Left lung (tissue), 10 donors: ENCODE results near the gene WAC. TPM values are rescaled to one million over a fixed set of nuclear protein-coding genes. Genes with fewer than 3 reads are reported as not detected.
"Not testable (repeated sequence)": the region's sequence is repeated elsewhere in the genome, so short reads cannot be mapped to it uniquely, and the experiment has no call there.

Source experiments
- ATAC-seq: fragments of 200-7000 bp; cut with Tn5 transposase; one replicate; pipeline ENCODE4 v1.9.1; 2020; ENCODE audit warnings: moderate library complexity
- DNase-seq, 4 donors: peaks; one replicate each; pipeline ENCODE4 v3.0.0-alpha.2; 2013 to 2020
- H3K27ac ChIP-seq, 2 donors: fragments of 200-600 bp; sonication (generic) in 1 of 2; one replicate each; pipeline versions ENCODE4 v1.5.0 to v1.8.0; 2020 to 2021
- H3K27me3 ChIP-seq, 2 donors: fragments of 200-600 bp; sonication (generic) in 1 of 2; one replicate each; pipeline versions ENCODE4 v1.5.0 to v1.8.0; 2020 to 2021
- H3K36me3 ChIP-seq, 2 donors: fragments of 200-600 bp; sonication (generic) in 1 of 2; one replicate each; pipeline versions ENCODE4 v1.5.0 to v1.8.0; 2020 to 2021
- H3K4me1 ChIP-seq, 2 donors: fragments of 200-600 bp; one replicate each; pipeline ENCODE4 v1.8.0; 2021
- H3K4me3 ChIP-seq, 2 donors: fragments of 200-600 bp; sonication (generic) in 1 of 2; one replicate each; pipeline versions ENCODE4 v1.5.0 to v1.8.0; 2020 to 2021; ENCODE audit warnings: mild to moderate bottlenecking in 1 of 2
- H3K9me3 ChIP-seq, 2 donors: fragments of 200-600 bp; sonication (generic) in 1 of 2; one replicate each; pipeline versions ENCODE4 v1.5.0 to v1.8.0; 2020 to 2021
- intact Hi-C, 2 donors: fragments of 100-400 bp; cut with DNase I; formaldehyde crosslinking; loops; one replicate each; pipeline versions ENCODE4 v1.11.2 to v1.14.2; 2022
- polyA plus RNA-seq, 6 donors: library from polyadenylated mRNA; unstranded; fragments of 120-200 nt; gene quantifications; one replicate each; pipeline ENCODE4 v1.2.1, GENCODE V29; 2013; ENCODE audit not compliant: insufficient read length in 6 of 6
- total RNA-seq, 2 donors: library from RNA; stranded (reverse); fragmentation: NEBNext Ultra II Directional; extraction: Animal tissue kit (Norgen Biotek cat#: 25700); gene quantifications; one replicate each; pipeline ENCODE4 v1.2.1, GENCODE V29; 2021
- TF ChIP-seq, protein P1 (sequence below), 2 donors: fragments of 200-600 bp; sonication (generic) in 1 of 2; IDR thresholded peaks; one replicate each; pipeline versions ENCODE4 v1.5.0 to v1.8.0; 2021; ENCODE audit warnings: antibody characterized with exemption in 2 of 2
- donor health status: DM: no; HTN: yes; CAD: no.
- donor health status: DM: no; HTN: no; CAD: no.

WAC gene
- total and polyA plus RNA-seq, 8 donors = 90.7 to 171 (median 146) TPM

DNA sequence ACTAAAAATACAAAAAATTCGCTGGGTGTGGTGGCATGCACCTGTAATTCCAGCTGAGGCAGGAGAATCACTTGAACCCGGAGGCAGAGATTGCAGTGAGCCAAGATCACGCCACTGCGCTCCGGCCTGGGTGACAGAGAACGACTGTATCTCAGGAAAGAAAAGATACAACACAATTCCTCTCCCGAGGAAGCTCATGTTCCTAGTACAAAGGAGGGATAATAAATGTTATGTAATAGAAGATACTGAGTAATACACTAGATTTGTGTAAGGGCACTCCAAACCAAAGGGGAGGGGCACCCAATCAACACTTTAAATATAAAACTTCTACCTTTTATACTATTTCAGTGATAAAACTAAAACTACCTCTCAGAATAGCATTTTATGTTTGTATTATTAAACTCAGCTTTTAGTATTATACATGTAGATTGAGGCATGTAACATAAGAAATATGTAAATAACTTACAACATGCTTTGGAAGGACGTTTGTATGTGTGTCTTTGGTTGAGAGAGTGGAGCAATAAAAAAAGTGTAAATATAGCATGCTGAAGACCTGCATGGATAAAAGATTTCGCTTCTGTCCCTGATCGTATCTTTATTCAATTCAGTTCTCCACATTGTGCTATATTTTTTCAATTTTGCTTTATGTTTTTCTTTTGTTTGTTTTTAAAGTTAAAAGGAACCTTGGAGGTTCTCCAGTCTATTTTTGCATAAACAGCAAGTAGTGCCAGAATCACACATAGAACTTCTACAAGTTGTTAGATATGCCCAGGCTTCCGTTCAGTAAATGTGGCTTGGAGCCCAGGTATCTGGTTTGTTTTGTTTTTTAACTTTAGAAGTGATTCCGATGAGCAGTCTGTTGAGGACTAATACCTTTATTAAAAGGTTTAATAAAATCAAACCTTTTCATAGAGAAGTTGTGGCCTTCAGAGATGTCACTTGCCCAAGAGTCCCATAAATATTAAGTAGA lies 71.9 kb downstream of the WAC start:
- no peak overlapping the region for H3K4me3 ChIP-seq
- peaks cover 0 to 19% of the 10 kb centered on the region in 2 donors for H3K36me3 ChIP-seq
- ATAC-seq (no peak), DNase-seq (no peak)
- H3K4me1 ChIP-seq = peaks cover 0 to 12% of the 10 kb centered on the region in 2 donors
- H3K27ac ChIP-seq = no peak overlapping the region
- no peaks in the 10 kb centered on the region for H3K27me3 ChIP-seq
- intact Hi-C loops = no loop called here
- TF ChIP-seq, protein P1, sequence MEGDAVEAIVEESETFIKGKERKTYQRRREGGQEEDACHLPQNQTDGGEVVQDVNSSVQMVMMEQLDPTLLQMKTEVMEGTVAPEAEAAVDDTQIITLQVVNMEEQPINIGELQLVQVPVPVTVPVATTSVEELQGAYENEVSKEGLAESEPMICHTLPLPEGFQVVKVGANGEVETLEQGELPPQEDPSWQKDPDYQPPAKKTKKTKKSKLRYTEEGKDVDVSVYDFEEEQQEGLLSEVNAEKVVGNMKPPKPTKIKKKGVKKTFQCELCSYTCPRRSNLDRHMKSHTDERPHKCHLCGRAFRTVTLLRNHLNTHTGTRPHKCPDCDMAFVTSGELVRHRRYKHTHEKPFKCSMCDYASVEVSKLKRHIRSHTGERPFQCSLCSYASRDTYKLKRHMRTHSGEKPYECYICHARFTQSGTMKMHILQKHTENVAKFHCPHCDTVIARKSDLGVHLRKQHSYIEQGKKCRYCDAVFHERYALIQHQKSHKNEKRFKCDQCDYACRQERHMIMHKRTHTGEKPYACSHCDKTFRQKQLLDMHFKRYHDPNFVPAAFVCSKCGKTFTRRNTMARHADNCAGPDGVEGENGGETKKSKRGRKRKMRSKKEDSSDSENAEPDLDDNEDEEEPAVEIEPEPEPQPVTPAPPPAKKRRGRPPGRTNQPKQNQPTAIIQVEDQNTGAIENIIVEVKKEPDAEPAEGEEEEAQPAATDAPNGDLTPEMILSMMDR (IDR thresholded peaks at IDR 0.05) = no peak
- no peaks in the 10 kb centered on the region for H3K9me3 ChIP-seq

DNA sequence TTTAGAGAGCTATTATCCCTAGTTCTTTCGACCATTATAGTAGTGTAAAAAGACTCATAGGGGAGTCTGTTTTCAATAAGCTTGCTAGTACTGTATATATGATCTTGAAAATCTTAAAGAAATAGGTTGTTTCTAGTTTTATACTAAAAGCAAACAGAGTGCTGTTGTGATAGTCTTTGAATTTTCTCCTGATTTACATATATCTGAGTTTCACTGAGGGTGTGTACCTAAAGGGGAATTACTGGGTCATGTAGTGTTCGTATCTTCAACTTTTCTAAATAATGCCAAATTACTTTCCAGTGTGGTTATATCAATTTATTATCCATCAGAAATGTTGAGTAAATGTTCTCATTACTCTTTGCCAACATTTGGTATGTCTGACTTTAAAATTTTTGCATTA lies 73.7 kb downstream of the WAC start:
- ATAC-seq = no peak
- no peaks in the 10 kb centered on the region for H3K27me3 ChIP-seq
- no peak for DNase-seq
- peaks cover 4 to 36% of the 10 kb centered on the region in 2 donors for H3K36me3 ChIP-seq
- H3K4me3 ChIP-seq = no peak overlapping the region
- H3K9me3 ChIP-seq = no peaks in the 10 kb centered on the region
- TF ChIP-seq, protein P1 (IDR thresholded peaks at IDR 0.05) = no peak
- H3K4me1 ChIP-seq = peaks cover 0 to 12% of the 10 kb centered on the region in 2 donors
- H3K27ac ChIP-seq = no peak overlapping the region
- intact Hi-C loops = no loop called here

DNA sequence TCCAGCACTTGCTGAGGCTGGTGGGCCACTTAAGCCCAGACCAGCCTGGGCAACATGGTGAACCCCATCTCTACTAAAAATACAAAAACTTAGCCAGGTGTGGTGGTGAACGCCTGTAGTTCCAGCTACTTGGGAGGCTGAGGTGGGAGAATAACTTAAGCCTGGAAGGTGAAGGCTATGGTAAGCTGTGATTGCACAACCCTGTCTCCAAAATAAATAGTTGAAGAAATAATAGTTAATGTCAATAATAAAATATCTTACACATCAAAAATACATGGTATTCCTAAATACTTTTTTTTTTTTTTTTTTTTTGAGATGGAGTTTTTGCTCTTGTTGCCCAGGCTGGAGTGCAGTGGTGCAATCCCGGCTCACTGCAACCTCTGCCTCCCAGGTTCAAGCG lies 76.7 kb downstream of the WAC start:
- H3K27me3 ChIP-seq, intact Hi-C loops, H3K9me3 ChIP-seq, H3K4me3 ChIP-seq, ATAC-seq, DNase-seq, H3K27ac ChIP-seq, H3K4me1 ChIP-seq: not testable (repeated sequence)
- peaks cover 8 to 67% of the 10 kb centered on the region in 2 donors for H3K36me3 ChIP-seq

DNA sequence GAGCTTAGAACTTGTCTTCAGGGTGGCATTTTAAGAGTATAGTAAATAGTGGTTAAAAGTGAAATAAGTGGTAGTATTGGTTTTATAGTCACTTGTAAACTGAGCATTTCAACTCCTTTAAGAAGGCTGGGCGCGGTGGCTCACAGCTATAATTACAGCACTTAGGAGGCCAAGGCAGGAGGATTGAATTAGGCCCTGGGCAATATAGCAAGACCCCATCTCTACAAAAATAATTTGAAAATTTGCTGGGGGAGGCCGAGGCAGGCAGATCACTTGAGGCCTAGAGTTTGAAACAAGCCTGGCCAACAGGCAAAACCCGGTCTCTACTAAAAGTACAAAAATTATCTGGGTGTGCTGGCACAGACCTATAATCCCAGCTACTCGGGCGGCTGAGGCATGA lies 80.0 kb downstream of the WAC start:
- DNase-seq (no peak), ATAC-seq (no peak)
- H3K27me3 ChIP-seq = no peaks in the 10 kb centered on the region
- H3K4me1 ChIP-seq = no peaks in the 10 kb centered on the region
- H3K4me3 ChIP-seq = no peak overlapping the region
- no peaks in the 10 kb centered on the region for H3K9me3 ChIP-seq
- intact Hi-C loops = no loop called here
- H3K36me3 ChIP-seq = peaks cover 11 to 99% of the 10 kb centered on the region in 2 donors
- TF ChIP-seq, protein P1 (IDR thresholded peaks at IDR 0.05) = no peak
- no peak overlapping the region for H3K27ac ChIP-seq

DNA sequence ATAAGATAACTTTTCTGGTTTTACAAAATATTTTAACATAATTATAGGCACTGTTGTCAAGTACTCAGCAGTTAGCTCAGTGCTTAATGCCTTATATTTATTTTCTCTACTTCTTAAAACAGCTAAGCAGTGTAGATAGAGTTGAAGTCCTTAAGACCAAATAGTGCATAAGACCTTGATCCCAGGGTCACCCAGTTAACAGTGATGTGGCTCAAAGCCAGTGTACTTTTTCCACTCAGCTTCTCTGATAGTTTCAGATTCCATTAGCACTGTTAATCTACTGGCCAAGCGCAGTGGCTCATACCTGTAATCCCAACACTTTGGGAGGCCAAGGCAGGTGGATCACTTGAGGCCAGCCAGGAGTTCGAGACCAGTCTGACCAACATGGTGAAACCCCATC lies 83.6 kb downstream of the WAC start:
- Histone ChIP-seq H3K27ac (no peak overlapping the region), H3K36me3 (peaks cover 7 to 88% of the 10 kb centered on the region in 2 donors), H3K9me3 (no peaks in the 10 kb centered on the region), H3K4me1 (peaks cover 0 to 20% of the 10 kb centered on the region in 2 donors), H3K27me3 (no peaks in the 10 kb centered on the region), H3K4me3 (no peak overlapping the region)
- intact Hi-C loops = no loop called here
- DNase-seq (no peak), ATAC-seq (no peak)
- TF ChIP-seq, protein P1 (IDR thresholded peaks at IDR 0.05) = no peak
